DND-41 (cell line): ENCODE data around the gene CCDC51.

ENCODE experiments used
- ATAC-seq: fragments of 200-7000 bp; cut with Tn5 transposase; 3 replicates; pipeline ENCODE4 v1.9.1; 2021; ENCODE audit warnings: low read depth; ENCODE audit not compliant: insufficient read depth
- DNase-seq: peaks from one replicate; pipeline ENCODE4 v3.0.0-alpha.2; 2020
- H2AFZ ChIP-seq: 2 replicates; pipeline ENCODE4 v1.6.0; 2012; ENCODE audit warnings: low read depth, low read length
- H3K27ac ChIP-seq: 2 replicates; pipeline ENCODE4 v1.5.1; 2012; ENCODE audit warnings: low read length, inconsistent platforms
- H3K27me3 ChIP-seq: fragments of 200-600 bp; sonication (generic); 2 replicates; pipeline ENCODE4 v1.6.0; 2012; ENCODE audit warnings: low read length, mild to moderate bottlenecking, inconsistent platforms; ENCODE audit not compliant: insufficient read depth, poor library complexity
- H3K36me3 ChIP-seq: 2 replicates; pipeline ENCODE4 v1.5.1; 2012; ENCODE audit warnings: low read length, inconsistent platforms; ENCODE audit not compliant: insufficient read depth
- H3K4me1 ChIP-seq: 2 replicates; pipeline ENCODE4 v1.5.1; 2012; ENCODE audit warnings: mild to moderate bottlenecking, low read length; ENCODE audit not compliant: insufficient read depth
- H3K4me2 ChIP-seq: 2 replicates; pipeline ENCODE4 v1.6.0; 2012; ENCODE audit warnings: mild to moderate bottlenecking, moderate library complexity, low read length, inconsistent platforms; ENCODE audit not compliant: insufficient read depth
- H3K4me3 ChIP-seq, 2 experiments: fragments of 200-600 bp in 1 of 2; shearing (Covaris generic) in 1 of 2; 2 replicates each; pipeline ENCODE4 v1.5.1; 2012 to 2016; ENCODE audit warnings: inconsistent platforms in 2 of 2, low read length in 2 of 2, mild to moderate bottlenecking in 2 of 2, low read depth in 1 of 2, moderate library complexity in 1 of 2
- H3K79me2 ChIP-seq: 2 replicates; pipeline ENCODE4 v1.6.0; 2012; ENCODE audit warnings: low read length, inconsistent platforms; ENCODE audit not compliant: insufficient read depth
- H3K9ac ChIP-seq: 2 replicates; pipeline ENCODE4 v1.6.0; 2012; ENCODE audit warnings: low read depth, mild to moderate bottlenecking, inconsistent platforms, low read length, moderate library complexity
- H3K9me3 ChIP-seq: 2 replicates; pipeline ENCODE4 v1.5.1; 2012; ENCODE audit warnings: low read length, moderate library complexity, mild to moderate bottlenecking, inconsistent platforms; ENCODE audit not compliant: insufficient read depth, severe bottlenecking
- H4K20me1 ChIP-seq: 2 replicates; pipeline ENCODE4 v1.6.0; 2012; ENCODE audit warnings: low read length; ENCODE audit not compliant: insufficient read depth
- EZH2 ChIP-seq: IDR thresholded peaks from 3 replicates; pipeline ENCODE4 v1.6.1; 2012; ENCODE audit warnings: borderline replicate concordance, low read depth, mild to moderate bottlenecking, moderate library complexity, low read length, inconsistent platforms; ENCODE audit not compliant: severe bottlenecking
- TF ChIP-seq, protein P1 (sequence below): IDR thresholded peaks from 2 replicates; pipeline ENCODE4 v1.5.1; 2012; ENCODE audit warnings: borderline replicate concordance, low read length, moderate library complexity, mild to moderate bottlenecking; ENCODE audit not compliant: poor library complexity, severe bottlenecking; ENCODE audit errors: extremely low read depth

CCDC51 gene

DNA sequence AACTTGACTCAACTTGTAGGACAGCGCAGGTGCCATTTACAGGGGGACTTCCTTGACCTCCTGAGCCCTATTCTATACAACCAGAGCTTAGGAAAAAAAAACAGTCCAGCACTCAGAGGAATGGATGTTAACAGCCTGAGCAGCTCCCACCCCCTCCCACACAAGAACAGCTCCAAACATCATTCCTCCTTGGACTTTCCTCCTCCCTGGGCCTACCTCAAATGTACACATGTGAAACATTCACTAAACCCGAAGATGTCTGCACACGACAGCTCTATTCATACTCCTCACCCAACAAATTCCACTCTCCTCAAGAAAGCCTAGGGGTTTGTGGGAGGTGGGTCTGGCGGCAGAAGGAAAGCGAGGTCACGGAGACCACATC, 6.1 kb upstream of the CCDC51 start:
- H2AFZ ChIP-seq = peak overlapping the region; percentile 92
- H3K4me3 ChIP-seq = peak overlapping the region; percentile 48 to 89; a peak in 3 of 4 replicates
- H3K79me2 ChIP-seq = peaks cover 44% of the 10 kb centered on the region
- peak; percentile 7; the same call in 2 of the 3 replicates for ATAC-seq
- H3K27me3 ChIP-seq = no peaks in the 10 kb centered on the region
- peaks cover 48% of the 10 kb centered on the region for H3K4me1 ChIP-seq
- no peak for TF ChIP-seq EZH2
- TF ChIP-seq, protein P1, sequence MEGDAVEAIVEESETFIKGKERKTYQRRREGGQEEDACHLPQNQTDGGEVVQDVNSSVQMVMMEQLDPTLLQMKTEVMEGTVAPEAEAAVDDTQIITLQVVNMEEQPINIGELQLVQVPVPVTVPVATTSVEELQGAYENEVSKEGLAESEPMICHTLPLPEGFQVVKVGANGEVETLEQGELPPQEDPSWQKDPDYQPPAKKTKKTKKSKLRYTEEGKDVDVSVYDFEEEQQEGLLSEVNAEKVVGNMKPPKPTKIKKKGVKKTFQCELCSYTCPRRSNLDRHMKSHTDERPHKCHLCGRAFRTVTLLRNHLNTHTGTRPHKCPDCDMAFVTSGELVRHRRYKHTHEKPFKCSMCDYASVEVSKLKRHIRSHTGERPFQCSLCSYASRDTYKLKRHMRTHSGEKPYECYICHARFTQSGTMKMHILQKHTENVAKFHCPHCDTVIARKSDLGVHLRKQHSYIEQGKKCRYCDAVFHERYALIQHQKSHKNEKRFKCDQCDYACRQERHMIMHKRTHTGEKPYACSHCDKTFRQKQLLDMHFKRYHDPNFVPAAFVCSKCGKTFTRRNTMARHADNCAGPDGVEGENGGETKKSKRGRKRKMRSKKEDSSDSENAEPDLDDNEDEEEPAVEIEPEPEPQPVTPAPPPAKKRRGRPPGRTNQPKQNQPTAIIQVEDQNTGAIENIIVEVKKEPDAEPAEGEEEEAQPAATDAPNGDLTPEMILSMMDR = no peak
- peak overlapping the region; percentile 72 for H3K27ac ChIP-seq
- DNase-seq = no peak
- peaks cover 12% of the 10 kb centered on the region for H4K20me1 ChIP-seq
- H3K9ac ChIP-seq = peak overlapping the region; percentile 85
- no peaks in the 10 kb centered on the region for H3K9me3 ChIP-seq
- H3K36me3 ChIP-seq = peaks cover 24% of the 10 kb centered on the region
- H3K4me2 ChIP-seq = peak overlapping the region; percentile 83

- Histone ChIP-seq H3K27ac (no peak overlapping the region), H3K27me3 (no peaks in the 10 kb centered on the region), H2AFZ (peak overlapping the region; percentile 92; the same call in 1 of the 2 replicates), H3K9ac (peak overlapping the region; percentile 85), H3K9me3 (no peaks in the 10 kb centered on the region), H3K36me3 (peaks cover 23% of the 10 kb centered on the region), H3K79me2 (peaks cover 51% of the 10 kb centered on the region), H4K20me1 (peaks cover 12% of the 10 kb centered on the region), H3K4me3 (peak overlapping the region; percentile 48 to 89; a peak in 3 of 4 replicates), H3K4me2 (peak overlapping the region; percentile 83), H3K4me1 (peaks cover 52% of the 10 kb centered on the region)
- no peak for ATAC-seq
- TF ChIP-seq, protein P1 = no peak
- DNase-seq = no peak
Observed at GRCh38 chr3:48445277-48445882, 5.5 kb upstream of the CCDC51 start.

DNA sequence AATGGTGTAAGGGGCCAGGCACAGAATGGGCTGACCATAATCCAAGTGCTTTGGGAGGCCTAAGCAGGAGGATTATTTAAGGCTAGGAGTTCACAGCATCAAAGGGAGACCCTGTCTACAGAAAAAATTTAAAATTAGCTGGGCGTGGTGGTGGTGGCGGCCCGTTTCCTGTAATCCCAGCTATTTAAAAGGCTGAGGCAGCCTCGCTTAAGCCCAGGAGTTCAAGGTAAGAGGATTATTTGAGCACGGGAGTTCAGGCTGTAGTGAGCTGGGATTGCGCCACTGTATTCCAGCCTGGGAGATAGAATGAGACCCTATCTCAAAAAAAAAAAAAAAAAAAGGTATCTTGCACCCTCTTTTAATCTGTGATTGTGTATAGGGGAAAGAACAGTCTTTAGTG, 2.0 kb upstream of the CCDC51 start:
- H3K36me3 ChIP-seq = peaks cover 23% of the 10 kb centered on the region
- no peak overlapping the region for H3K27ac ChIP-seq
- peak overlapping the region in 1 of 2 experiments; percentile 87; a peak in 2 of 4 replicates for H3K4me3 ChIP-seq
- H3K9ac ChIP-seq = peak overlapping the region; percentile 78
- H3K27me3 ChIP-seq = no peaks in the 10 kb centered on the region
- DNase-seq = no peak
- peaks cover 48% of the 10 kb centered on the region for H3K4me1 ChIP-seq
- H2AFZ ChIP-seq = no peak overlapping the region
- H3K79me2 ChIP-seq = peaks cover 49% of the 10 kb centered on the region
- H3K4me2 ChIP-seq = peak overlapping the region; percentile 89
- TF ChIP-seq, protein P1 = no peak
- no peak for TF ChIP-seq EZH2
- no peaks in the 10 kb centered on the region for H3K9me3 ChIP-seq
- peaks cover 12% of the 10 kb centered on the region for H4K20me1 ChIP-seq
- ATAC-seq = no peak
